Measurements from ENCODE around the gene CCDC150.
"Not testable (repeated sequence)": the region's sequence is repeated elsewhere in the genome, so short reads cannot be mapped to it uniquely, and the experiment has no call there.

Gene CCDC150

GRCh38 chr2:196718419-196719109 lies 79.0 kb downstream of the CCDC150 start:
- no peak for DNase-seq

GRCh38 chr2:196719110-196719872 lies 79.8 kb downstream of the CCDC150 start:
- DNase-seq = peak; percentile 78

- DNase-seq = no peak
Observed at GRCh38 chr2:196723571-196723970, 84.1 kb downstream of the CCDC150 start.

GRCh38 chr2:196725218-196725617 lies 85.7 kb downstream of the CCDC150 start:
- no peak for DNase-seq

- no peak for DNase-seq
Observed at GRCh38 chr2:196725882-196726281, 86.4 kb downstream of the CCDC150 start.

- no peak for DNase-seq
Observed at GRCh38 chr2:196729418-196729817, 89.9 kb downstream of the CCDC150 start.

GRCh38 chr2:196736646-196737045 lies 97.1 kb downstream of the CCDC150 start:
- not testable (repeated sequence) for DNase-seq

GRCh38 chr2:196737046-196737445 lies 97.5 kb downstream of the CCDC150 start:
- no peak for DNase-seq

- no peak for DNase-seq
Observed at GRCh38 chr2:196739031-196739430, 99.5 kb downstream of the CCDC150 start.

- DNase-seq = no peak
Observed at GRCh38 chr2:196742216-196742615, 102.7 kb downstream of the CCDC150 start.

GRCh38 chr2:196742685-196743084 lies 103.2 kb downstream of the CCDC150 start:
- no peak for DNase-seq

- DNase-seq = no peak
Observed at GRCh38 chr2:196743165-196743564, 103.7 kb downstream of the CCDC150 start.

- DNase-seq = no peak
Observed at GRCh38 chr2:196745711-196746110, 106.2 kb downstream of the CCDC150 start.

- DNase-seq = no peak
Observed at GRCh38 chr2:196747400-196747799, 107.9 kb downstream of the CCDC150 start.

GRCh38 chr2:196748123-196748522 lies 108.6 kb downstream of the CCDC150 start:
- no peak for DNase-seq

GRCh38 chr2:196750291-196750923 lies 110.9 kb downstream of the CCDC150 start:
- no peak for DNase-seq

- peak; percentile 50 for DNase-seq
Observed at GRCh38 chr2:196750977-196751631, 111.6 kb downstream of the CCDC150 start.

- no peak for DNase-seq
Observed at GRCh38 chr2:196758474-196759377, 119.2 kb downstream of the CCDC150 start.

GRCh38 chr2:196759378-196759706 lies 119.8 kb downstream of the CCDC150 start:
- DNase-seq = no peak

- DNase-seq = no peak
Observed at GRCh38 chr2:196767101-196767500, 127.6 kb downstream of the CCDC150 start.

Data from femur (tissue), 1 donor.